Measurements from ENCODE around the gene L3MBTL4. TPM values are rescaled to one million over a fixed set of nuclear protein-coding genes. Genes with fewer than 3 reads are reported as not detected.

The L3MBTL4 gene
- total RNA-seq, 1 experiment from 2014 or later = not detected

DNA sequence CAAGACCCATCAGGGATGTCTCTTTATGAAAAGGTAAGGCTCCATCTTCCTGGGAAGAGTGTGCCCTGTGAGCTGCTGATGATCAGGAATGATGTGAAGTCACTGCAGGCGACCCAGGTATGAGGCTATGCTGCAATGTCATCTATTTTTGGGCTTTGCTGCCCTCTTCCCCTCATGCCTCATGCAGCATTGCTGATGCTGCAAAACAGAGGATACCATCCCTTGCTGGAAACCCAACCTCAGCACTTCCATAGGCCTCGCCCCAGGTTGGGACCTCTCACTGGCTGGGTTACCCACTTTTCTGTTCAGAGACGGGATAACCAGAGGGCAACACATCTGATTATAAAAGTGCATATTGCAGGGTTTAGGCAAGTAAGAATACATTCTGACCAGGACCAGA, 255.8 kb downstream of the L3MBTL4 start:
- intact Hi-C loops (cut with micrococcal nuclease) = loop anchor here (10.0 kb wide), 1 partner anchor 64 kb away; no protein-coding TSS in a partner anchor
- POLR2A ChIA-PET = no interaction called here
- Histone ChIP-seq H3K79me2 (ENCODE audit: insufficient read depth, low read length) (no peaks in the 10 kb centered on the region), H3K27me3 (ENCODE audit: insufficient read depth, low read length) (no peaks in the 10 kb centered on the region), H3K4me3 (replicated peaks in 1 of 2; ENCODE audit: low read depth in 1 of 2, low read length in 2 of 2) (no peak overlapping the region), H2AFZ (ENCODE audit: low read depth, low read length, poor library complexity, severe bottlenecking) (no peak overlapping the region), H3K9me3 (ENCODE audit: control insufficient read depth in 1 of 2, insufficient read depth in 1 of 2, low read depth in 1 of 2, low read length in 2 of 2) (peaks cover 10 to 37% of the 10 kb centered on the region in 2 experiments; a peak in 3 of 4 replicates), H3K4me2 (ENCODE audit: low read length) (no peak overlapping the region), H3K9ac (ENCODE audit: low read length) (no peak overlapping the region), H3K4me1 (ENCODE audit: control insufficient read depth in 1 of 2, insufficient read depth in 2 of 2, low read length in 2 of 2) (no peaks in the 10 kb centered on the region), H3K9me2 (ENCODE audit: insufficient read depth) (no peaks in the 10 kb centered on the region), H3K27ac (ENCODE audit: low read depth, low read length) (no peak overlapping the region), H3K36me3 (ENCODE audit: control insufficient read depth in 1 of 2, insufficient read depth in 2 of 2, low read length in 2 of 2) (no peaks in the 10 kb centered on the region), H4K20me1 (ENCODE audit: insufficient read depth) (no peaks in the 10 kb centered on the region)
- BruUV-seq (replicated peaks) = no TSS peak
- CTCF ChIA-PET = no interaction called here
- DNase-seq (ENCODE audit: low read depth, low spot score) (no peak), ATAC-seq (no peak)
- RAD21 ChIA-PET (ENCODE audit: low non-redundant PET in 1 of 2, low total read pairs in 2 of 2, uncharacterized antibody in 2 of 2, unreplicated experiment in 2 of 2) = no interaction called here
- TF ChIP-seq EZH2phosphoT487 (IDR thresholded peaks at IDR 0.05; ENCODE audit: borderline replicate concordance) (no peak), JUND (IDR thresholded peaks at IDR 0.05) (no peak), POLR2AphosphoS5 (IDR thresholded peaks at IDR 0.05; ENCODE audit: low read depth, low read length) (no peak), YY1 (IDR thresholded peaks at IDR 0.05; ENCODE audit: extremely low read depth, insufficient replicate concordance, low read depth, low read length) (no peak), ZFX (IDR thresholded peaks at IDR 0.05) (no peak), SP1 (IDR thresholded peaks at IDR 0.05; ENCODE audit: low read depth) (no peak), ZNF274 (IDR thresholded peaks at IDR 0.05; ENCODE audit: low read depth, low read length) (no peak)

DNA sequence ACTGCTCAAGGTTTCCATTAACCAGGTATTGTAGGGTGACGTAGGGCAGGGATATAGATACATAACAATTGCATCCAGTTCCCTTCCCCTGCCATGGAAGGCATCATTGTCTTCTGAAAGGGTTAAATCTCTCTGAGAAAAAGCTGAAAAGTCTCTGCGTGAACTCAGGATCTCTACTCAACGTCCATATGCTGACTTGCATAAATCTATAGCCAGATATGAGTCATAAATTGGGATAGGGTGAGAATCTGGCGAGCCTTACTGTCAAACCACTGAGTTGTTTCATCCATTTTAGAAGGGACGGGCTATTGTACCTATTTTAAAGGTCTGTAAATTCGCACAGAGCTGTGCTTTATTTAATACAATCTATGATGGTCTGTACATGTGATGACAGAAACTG, 258.3 kb downstream of the L3MBTL4 start:
- TF ChIP-seq CBX3 (IDR thresholded peaks at IDR 0.05; ENCODE audit: low read depth) (no peak), CEBPB (IDR thresholded peaks at IDR 0.05; ENCODE audit: low read depth) (no peak), TCF7L2 (IDR thresholded peaks at IDR 0.05; ENCODE audit: borderline replicate concordance, extremely low read depth, insufficient read depth, insufficient read length) (no peak), FOSL1 (IDR thresholded peaks at IDR 0.05; ENCODE audit: low read depth) (no peak)
- H4K20me1 ChIP-seq (ENCODE audit: insufficient read depth) = no peaks in the 10 kb centered on the region
- RAD21 ChIA-PET (ENCODE audit: low non-redundant PET in 1 of 2, low total read pairs in 2 of 2, uncharacterized antibody in 2 of 2, unreplicated experiment in 2 of 2) = no interaction called here
- no peak overlapping the region for H2AFZ ChIP-seq (ENCODE audit: low read depth, low read length, poor library complexity, severe bottlenecking)
- no peak overlapping the region for H3K4me3 ChIP-seq (replicated peaks in 1 of 2; ENCODE audit: low read depth in 1 of 2, low read length in 2 of 2)
- CTCF ChIA-PET = no interaction called here
- H3K9me2 ChIP-seq (ENCODE audit: insufficient read depth) = no peaks in the 10 kb centered on the region
- no peaks in the 10 kb centered on the region for H3K27me3 ChIP-seq (ENCODE audit: insufficient read depth, low read length)
- POLR2A ChIA-PET = no interaction called here
- H3K4me2 ChIP-seq (ENCODE audit: low read length) = no peak overlapping the region
- ATAC-seq (no peak), DNase-seq (ENCODE audit: low read depth, low spot score) (no peak)
- peaks cover 20 to 38% of the 10 kb centered on the region in 2 experiments; a peak in 3 of 4 replicates for H3K9me3 ChIP-seq (ENCODE audit: control insufficient read depth in 1 of 2, insufficient read depth in 1 of 2, low read depth in 1 of 2, low read length in 2 of 2)
- no peaks in the 10 kb centered on the region for H3K36me3 ChIP-seq (ENCODE audit: control insufficient read depth in 1 of 2, insufficient read depth in 2 of 2, low read length in 2 of 2)
- no TSS peak for BruUV-seq (replicated peaks)
- H3K79me2 ChIP-seq (ENCODE audit: insufficient read depth, low read length) = no peaks in the 10 kb centered on the region
- H3K27ac ChIP-seq (ENCODE audit: low read depth, low read length) = no peak overlapping the region
- intact Hi-C loops (cut with micrococcal nuclease) = loop anchor here (10.0 kb wide), 1 partner anchor 62 kb away; no protein-coding TSS in a partner anchor
- H3K9ac ChIP-seq (ENCODE audit: low read length) = no peak overlapping the region
- no peaks in the 10 kb centered on the region for H3K4me1 ChIP-seq (ENCODE audit: control insufficient read depth in 1 of 2, insufficient read depth in 2 of 2, low read length in 2 of 2)
